AG09319 (cell line): ENCODE data around the gene DPPA3.
"Not testable (repeated sequence)": the region's sequence is repeated elsewhere in the genome, so short reads cannot be mapped to it uniquely, and the experiment has no call there.

Experiments used
- DNase-seq: peaks from one replicate; pipeline ENCODE4 v3.0.0-alpha.2; 2010; ENCODE audit warnings: low read depth; ENCODE audit errors: extremely low read depth
- CTCF ChIP-seq: IDR thresholded peaks from 2 replicates; pipeline ENCODE4 v1.5.1; 2011; ENCODE audit warnings: low read depth, mild to moderate bottlenecking, inconsistent platforms, low read length, moderate library complexity

Gene DPPA3

GRCh38 chr12:7711133-7711532 lies at the start of gene DPPA3:
Gene DPPA3, plus strand, starts transcription at chr12:7711433. Its CDS starts 138 bp downstream, at chr12:7711571.
- no peak for TF ChIP-seq CTCF

GRCh38 chr12:7661741-7662140 lies 49.5 kb upstream of the DPPA3 start:
- DNase-seq = no peak
- no peak for TF ChIP-seq CTCF

More at GRCh38 chr12:7711133-7711532, at the start of gene DPPA3:
- DNase-seq = no peak

GRCh38 chr12:7666595-7666994 lies 44.6 kb upstream of the DPPA3 start:
- no peak for TF ChIP-seq CTCF
- DNase-seq = no peak

GRCh38 chr12:7667125-7667524 lies 44.1 kb upstream of the DPPA3 start:
- no peak for DNase-seq
- no peak; the same call in 1 of the 2 replicates for TF ChIP-seq CTCF

- no peak for TF ChIP-seq CTCF
- no peak for DNase-seq
Observed at GRCh38 chr12:7668171-7668570, 43.1 kb upstream of the DPPA3 start.

GRCh38 chr12:7675455-7675854 lies 35.8 kb upstream of the DPPA3 start:
- DNase-seq = not testable (repeated sequence)

GRCh38 chr12:7677432-7677888 lies 33.8 kb upstream of the DPPA3 start:
- DNase-seq = not testable (repeated sequence)
- peak; percentile 30 for TF ChIP-seq CTCF

GRCh38 chr12:7678744-7679143 lies 32.5 kb upstream of the DPPA3 start:
- no peak for DNase-seq
- no peak for TF ChIP-seq CTCF
